GM12801 (cell line): ENCODE results near the gene ZCWPW2.

Experiments used
- CTCF ChIP-seq: IDR thresholded peaks from one replicate; pipeline ENCODE4 v1.5.1; 2011; ENCODE audit warnings: control low read depth; ENCODE audit not compliant: insufficient read length; ENCODE audit errors: extremely low read depth

The ZCWPW2 gene

GRCh38 chr3:28337230-28337629 lies 11.3 kb upstream of the ZCWPW2 start:
- TF ChIP-seq CTCF = no peak

- no peak for TF ChIP-seq CTCF
Measured at GRCh38 chr3:28343144-28343543, 5.4 kb upstream of the ZCWPW2 start.

GRCh38 chr3:28345690-28346089 lies 2.8 kb upstream of the ZCWPW2 start:
- TF ChIP-seq CTCF = no peak

GRCh38 chr3:28347374-28348264 lies 902 bp upstream of the ZCWPW2 start:
- no peak for TF ChIP-seq CTCF

GRCh38 chr3:28348265-28348628 lies 274 bp upstream of the ZCWPW2 start:
- no peak for TF ChIP-seq CTCF

- no peak for TF ChIP-seq CTCF
Measured at GRCh38 chr3:28349469-28350000, 1.0 kb downstream of the ZCWPW2 start.

GRCh38 chr3:28376424-28376823 lies 27.9 kb downstream of the ZCWPW2 start:
- no peak for TF ChIP-seq CTCF
